GM12801 (cell line): ENCODE results near the gene GREM1.

Experiments used
- TF ChIP-seq, protein P1 (sequence below): IDR thresholded peaks from one replicate; pipeline ENCODE4 v1.5.1; 2011; ENCODE audit warnings: control low read depth; ENCODE audit not compliant: insufficient read length; ENCODE audit errors: extremely low read depth

GREM1 gene

DNA sequence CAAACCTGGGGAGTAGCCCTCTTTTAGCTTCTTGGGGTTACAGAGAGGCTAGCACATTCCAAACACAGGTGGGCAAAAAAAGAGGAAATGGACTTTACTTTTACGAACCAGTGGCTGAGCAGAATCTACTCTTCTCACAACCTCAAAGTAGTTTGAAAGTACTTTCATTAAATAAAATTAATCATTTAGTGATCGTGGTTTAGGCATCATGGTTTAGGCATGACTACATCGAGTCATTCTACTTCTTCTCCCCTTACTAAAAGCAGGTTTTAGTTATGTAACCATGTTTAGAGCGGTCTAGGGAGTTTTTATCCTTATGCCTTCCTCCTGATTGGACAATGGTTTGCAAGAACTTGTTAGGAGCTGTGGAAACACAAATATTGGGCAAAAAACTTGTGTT is 2.5 kb upstream of the GREM1 start:
- TF ChIP-seq, protein P1, sequence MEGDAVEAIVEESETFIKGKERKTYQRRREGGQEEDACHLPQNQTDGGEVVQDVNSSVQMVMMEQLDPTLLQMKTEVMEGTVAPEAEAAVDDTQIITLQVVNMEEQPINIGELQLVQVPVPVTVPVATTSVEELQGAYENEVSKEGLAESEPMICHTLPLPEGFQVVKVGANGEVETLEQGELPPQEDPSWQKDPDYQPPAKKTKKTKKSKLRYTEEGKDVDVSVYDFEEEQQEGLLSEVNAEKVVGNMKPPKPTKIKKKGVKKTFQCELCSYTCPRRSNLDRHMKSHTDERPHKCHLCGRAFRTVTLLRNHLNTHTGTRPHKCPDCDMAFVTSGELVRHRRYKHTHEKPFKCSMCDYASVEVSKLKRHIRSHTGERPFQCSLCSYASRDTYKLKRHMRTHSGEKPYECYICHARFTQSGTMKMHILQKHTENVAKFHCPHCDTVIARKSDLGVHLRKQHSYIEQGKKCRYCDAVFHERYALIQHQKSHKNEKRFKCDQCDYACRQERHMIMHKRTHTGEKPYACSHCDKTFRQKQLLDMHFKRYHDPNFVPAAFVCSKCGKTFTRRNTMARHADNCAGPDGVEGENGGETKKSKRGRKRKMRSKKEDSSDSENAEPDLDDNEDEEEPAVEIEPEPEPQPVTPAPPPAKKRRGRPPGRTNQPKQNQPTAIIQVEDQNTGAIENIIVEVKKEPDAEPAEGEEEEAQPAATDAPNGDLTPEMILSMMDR, result no peak

DNA sequence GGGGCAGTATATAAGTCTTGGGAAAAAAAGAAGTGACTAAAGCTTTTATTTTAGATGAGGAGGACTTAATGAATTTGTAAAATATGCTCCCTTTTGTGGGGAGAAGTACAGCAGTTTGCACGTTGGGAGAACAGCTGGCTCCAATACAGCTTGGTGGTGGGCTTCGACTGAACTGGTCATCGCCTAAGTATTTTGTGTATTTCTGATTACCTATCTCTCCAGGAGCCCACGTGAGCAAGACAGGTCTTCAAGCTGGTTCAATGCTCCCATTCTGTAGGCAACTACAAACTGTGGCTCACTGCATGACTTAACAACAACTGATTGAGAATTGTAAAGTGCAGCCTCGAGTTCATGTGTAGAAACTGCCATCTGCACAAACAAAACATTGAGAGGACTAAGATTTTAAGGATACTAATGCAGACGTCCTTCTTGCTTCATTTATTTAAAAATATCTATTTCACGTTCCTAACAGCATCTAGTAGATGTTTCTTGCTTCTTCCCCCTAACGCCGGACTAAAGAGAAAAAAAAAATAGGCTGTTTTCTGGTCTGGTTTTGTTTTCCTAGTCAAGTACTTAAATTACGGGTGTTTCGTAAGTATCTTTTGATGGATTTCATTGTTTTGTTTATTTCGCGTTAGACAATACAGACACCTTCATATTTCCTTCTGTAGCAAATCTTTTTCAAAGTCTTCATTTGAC is 1.4 kb upstream of the GREM1 start:
- TF ChIP-seq, protein P1, result no peak

DNA sequence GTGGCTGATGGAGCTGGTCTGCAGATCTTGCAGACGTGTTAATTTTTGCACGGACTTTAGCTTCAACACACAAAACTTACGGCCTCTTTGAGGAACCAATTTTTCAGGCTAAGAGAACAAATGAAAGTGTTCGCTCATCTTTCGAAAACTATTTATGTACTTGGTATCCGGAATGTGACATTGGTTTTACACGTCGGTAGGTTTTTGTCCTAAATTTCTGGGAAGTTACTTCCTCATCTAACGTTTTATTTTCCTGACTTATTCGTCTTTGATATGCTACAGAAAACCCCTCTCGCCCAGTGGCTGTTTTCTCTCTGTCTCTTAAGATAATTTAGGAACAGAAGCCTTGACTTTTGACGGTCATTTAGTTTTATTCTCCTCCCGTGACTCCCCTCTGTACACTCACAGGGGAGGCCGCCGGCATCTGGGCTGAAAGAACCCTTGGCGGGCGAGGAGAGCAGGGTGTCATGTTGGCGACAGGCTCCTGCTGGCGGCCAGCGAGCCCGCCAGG is 834 bp upstream of the GREM1 start:
- TF ChIP-seq, protein P1, result no peak

DNA sequence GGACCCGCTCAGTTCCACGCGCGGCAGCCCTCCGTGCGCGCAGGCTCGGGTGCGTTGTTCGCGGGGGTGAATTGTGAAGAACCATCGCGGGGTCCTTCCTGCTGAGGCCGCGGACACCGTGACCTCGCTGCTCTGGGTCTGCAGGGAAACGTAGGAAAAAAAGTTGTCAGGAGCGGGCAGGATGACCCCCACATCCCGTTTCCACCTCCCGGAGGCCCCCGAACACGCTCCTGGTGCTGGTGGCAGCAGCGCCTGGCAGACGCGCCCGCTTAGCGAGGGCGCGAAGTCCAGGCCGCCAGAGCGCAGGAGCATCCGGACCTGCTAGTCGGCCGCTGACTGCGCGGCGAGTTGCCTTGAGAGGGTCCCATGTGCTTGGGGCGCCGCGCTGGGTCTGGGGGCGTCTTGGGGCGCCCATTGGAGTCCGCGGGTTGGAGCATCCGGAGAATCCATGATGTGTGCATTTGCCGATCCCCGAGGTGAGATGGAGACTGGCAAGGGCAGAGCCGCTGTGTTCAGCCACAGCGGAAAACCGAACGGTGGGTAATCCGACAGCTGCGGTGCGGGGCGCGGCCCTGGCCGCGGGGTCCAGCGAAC is 520 bp downstream of the GREM1 start:
- TF ChIP-seq, protein P1, result no peak

DNA sequence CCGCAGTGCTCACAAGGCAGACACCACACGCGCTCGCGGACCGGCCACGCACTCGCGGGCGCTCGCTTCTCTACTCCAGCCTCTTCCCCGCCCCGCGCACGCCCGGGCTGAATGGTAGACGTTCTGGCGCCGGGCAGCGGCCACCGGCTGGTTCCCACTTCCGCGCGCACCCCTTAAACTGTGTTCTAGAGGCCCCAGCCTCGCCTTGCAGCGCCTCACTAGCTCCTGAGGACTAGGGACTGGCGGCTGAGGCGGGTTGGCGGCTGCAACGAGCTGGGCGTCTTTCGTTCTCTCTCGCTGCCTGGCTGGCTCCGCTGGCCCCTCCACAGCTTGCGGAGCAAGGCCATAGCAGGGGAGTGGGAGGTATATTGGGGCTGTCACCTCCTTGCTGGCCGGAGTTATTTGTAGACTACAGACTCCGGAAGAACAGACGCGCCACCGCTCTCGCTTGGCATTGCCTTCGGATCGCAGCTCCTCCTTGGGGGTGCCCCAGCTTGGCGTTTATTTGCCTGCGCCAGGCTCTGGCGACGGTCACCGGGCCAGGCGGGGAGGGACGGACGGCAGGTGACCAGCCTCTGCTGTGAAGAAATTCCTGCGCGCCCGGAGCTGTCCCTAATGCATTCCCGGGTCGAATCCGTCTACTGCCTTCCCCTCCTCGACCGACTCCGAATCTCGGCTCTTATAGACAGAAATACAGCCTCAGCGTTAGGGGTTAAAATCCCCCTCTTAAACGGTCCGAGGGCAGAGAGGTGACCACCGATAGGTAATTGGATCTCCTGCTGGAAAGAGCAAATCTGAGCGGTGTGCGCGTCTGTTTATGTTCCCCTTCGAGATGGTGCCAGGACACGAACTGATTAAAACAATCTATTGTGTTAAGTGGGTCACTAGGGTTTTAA is 1.3 kb downstream of the GREM1 start:
- TF ChIP-seq, protein P1, result no peak

DNA sequence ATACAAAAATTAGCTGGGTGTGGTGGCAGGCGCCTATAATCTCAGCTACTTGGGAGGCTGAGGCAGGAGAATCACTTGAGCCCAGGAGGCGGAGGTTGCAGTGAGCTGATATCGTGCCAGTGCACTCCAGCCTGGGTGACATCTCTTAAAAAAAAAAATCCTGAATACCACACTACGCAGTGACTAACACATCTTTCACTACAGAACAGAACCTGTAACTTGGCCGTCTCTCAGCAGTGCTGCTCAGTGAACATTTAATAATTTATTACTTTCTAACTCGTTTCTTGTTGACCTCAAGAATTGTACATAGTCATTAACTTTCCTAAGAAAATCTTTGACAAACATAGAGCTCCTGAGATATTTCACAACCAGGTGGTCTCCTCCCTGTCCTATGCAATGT is 3.8 kb downstream of the GREM1 start:
- TF ChIP-seq, protein P1, result no peak

DNA sequence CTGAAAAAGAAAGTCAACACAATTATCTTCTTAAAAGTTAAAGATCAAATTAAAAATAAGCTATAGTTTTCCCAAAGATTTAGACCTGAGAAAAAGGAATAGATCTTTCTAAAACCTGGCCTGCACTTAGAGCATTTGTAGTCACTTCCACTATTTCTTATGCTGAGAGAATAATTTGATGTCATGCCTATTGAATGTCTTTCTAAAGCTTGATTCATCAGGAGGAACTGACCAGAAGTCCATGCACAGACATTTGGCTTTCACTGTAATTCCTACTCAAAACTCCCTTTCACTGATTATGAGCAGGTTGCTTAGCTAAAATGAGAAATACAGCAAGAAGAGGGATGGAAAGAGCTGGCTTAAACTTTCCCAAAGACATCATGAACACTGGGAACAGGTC is 4.3 kb downstream of the GREM1 start:
- TF ChIP-seq, protein P1, result no peak
